ENCODE measurements around the gene CHST7.
"Not testable (repeated sequence)": the region's sequence is repeated elsewhere in the genome, so short reads cannot be mapped to it uniquely, and the experiment has no call there.

DNA sequence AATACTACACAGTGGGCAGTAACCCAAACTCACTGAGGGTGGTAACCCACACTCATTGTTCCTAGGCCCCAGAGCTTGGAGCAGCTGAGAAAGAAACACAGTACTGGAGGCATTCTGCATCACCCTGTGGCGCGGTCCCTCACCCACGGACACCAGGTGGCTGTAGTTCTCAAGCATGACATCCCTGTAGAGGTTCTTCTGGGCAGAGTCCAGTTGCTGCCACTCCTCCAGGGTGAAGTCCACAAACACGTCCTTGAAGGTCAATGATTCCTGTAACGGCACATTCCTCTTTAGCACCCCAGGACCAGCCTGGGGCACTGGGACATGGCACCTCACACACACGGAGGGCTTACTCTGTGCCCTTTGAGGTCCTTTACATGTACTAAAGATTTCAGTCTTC, 44.9 kb upstream of the CHST7 start:
- TF ChIP-seq, protein P1, sequence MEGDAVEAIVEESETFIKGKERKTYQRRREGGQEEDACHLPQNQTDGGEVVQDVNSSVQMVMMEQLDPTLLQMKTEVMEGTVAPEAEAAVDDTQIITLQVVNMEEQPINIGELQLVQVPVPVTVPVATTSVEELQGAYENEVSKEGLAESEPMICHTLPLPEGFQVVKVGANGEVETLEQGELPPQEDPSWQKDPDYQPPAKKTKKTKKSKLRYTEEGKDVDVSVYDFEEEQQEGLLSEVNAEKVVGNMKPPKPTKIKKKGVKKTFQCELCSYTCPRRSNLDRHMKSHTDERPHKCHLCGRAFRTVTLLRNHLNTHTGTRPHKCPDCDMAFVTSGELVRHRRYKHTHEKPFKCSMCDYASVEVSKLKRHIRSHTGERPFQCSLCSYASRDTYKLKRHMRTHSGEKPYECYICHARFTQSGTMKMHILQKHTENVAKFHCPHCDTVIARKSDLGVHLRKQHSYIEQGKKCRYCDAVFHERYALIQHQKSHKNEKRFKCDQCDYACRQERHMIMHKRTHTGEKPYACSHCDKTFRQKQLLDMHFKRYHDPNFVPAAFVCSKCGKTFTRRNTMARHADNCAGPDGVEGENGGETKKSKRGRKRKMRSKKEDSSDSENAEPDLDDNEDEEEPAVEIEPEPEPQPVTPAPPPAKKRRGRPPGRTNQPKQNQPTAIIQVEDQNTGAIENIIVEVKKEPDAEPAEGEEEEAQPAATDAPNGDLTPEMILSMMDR (IDR thresholded peaks at IDR 0.05; ENCODE audit: low read depth, low read length) = not testable (repeated sequence)
- TF ChIP-seq EZH2phosphoT487 (IDR thresholded peaks at IDR 0.05; ENCODE audit: low read depth) = not testable (repeated sequence)
